Gastrocnemius medialis (tissue), 4 donors: Measurements from ENCODE around the gene CRYAA.

Experiments
- POLR2A ChIP-seq, 2 donors: fragments of 450-650 bp; IDR thresholded peaks; one replicate each; pipeline ENCODE4 v1.6.1; 2017; ENCODE audit warnings: antibody characterized with exemption in 2 of 2, mild to moderate bottlenecking in 2 of 2, moderate library complexity in 2 of 2
- TF ChIP-seq, protein P1 (sequence below), 5 experiments: fragments of 450-650 bp in 3 of 5; fragments of 200-600 bp in 2 of 5; sonication (generic) in 2 of 5; IDR thresholded peaks in 4 of 5; conservative IDR thresholded peaks in 1 of 5; 1 replicate in 4 of 5; 2 replicates in 1 of 5; pipeline ENCODE4 v1.5.1; 2016 to 2019; ENCODE audit warnings: antibody characterized with exemption in 5 of 5, mild to moderate bottlenecking in 3 of 5, moderate library complexity in 3 of 5

DNA sequence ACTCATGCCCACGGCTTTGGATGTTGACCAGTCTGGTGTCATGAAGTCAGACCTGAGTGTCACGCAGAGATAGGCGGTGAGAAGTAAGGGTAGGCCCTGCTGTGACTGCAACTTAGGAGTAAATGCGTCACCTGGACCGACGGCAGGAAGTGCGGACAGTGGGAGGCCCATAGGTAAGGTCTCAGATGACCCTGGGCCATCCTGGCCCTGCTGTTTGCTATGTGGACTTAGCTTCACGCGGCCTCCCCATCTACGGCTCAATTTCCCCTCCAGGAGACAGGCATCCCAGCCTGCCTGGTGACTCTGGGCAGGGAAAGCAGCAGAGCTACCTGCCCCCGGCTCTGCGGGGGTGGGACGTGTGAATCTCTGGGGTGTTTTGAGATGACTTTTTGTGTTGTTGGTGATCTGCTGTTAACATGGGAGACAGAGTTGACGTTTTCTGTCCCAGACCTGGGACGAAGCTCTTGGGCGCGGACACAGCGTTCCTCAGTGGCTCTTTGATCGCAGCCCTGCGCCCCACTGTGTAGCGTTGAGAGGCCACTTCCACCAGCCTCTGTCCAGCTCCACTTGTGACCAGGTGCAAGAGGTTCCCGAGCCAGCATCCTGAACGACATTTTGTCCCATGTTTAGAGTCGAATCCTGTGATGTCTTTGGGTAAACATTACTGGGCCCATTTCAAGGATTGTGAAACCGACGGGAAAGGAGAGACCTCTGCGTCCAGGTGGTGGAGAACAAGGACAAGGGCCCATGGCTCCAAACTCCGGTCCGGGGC, 39.9 kb downstream of the CRYAA start:
- TF ChIP-seq, protein P1, sequence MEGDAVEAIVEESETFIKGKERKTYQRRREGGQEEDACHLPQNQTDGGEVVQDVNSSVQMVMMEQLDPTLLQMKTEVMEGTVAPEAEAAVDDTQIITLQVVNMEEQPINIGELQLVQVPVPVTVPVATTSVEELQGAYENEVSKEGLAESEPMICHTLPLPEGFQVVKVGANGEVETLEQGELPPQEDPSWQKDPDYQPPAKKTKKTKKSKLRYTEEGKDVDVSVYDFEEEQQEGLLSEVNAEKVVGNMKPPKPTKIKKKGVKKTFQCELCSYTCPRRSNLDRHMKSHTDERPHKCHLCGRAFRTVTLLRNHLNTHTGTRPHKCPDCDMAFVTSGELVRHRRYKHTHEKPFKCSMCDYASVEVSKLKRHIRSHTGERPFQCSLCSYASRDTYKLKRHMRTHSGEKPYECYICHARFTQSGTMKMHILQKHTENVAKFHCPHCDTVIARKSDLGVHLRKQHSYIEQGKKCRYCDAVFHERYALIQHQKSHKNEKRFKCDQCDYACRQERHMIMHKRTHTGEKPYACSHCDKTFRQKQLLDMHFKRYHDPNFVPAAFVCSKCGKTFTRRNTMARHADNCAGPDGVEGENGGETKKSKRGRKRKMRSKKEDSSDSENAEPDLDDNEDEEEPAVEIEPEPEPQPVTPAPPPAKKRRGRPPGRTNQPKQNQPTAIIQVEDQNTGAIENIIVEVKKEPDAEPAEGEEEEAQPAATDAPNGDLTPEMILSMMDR (IDR thresholded peaks at IDR 0.05 in 4 of 5, conservative IDR thresholded peaks at IDR 0.05 in 1 of 5), result no peak
- TF ChIP-seq POLR2A (IDR thresholded peaks at IDR 0.05), result no peak
